Esophagus squamous epithelium (tissue), 5 donors: Measurements from ENCODE around the gene CCNH. TPM values are rescaled to one million over a fixed set of nuclear protein-coding genes. Genes with fewer than 3 reads are reported as not detected.

Source experiments
- DNase-seq: peaks from one replicate; lab custom pipeline; 2025; lab: John Stamatoyannopoulos, UW
- H3K27ac ChIP-seq, 4 donors: fragments of 200-600 bp; sonication (generic); one replicate each; pipeline ENCODE4 v1.5.1; 2016 to 2019; ENCODE audit warnings: mild to moderate bottlenecking in 1 of 4
- H3K27me3 ChIP-seq, 4 donors: fragments of 200-600 bp; sonication (generic); 1 replicate in 3 of 4; 2 replicates in 1 of 4; pipeline versions ENCODE4 v1.5.1 to v1.6.0; 2017 to 2021; ENCODE audit warnings: antibody characterized with exemption in 1 of 4
- H3K36me3 ChIP-seq, 3 donors: fragments of 200-600 bp; sonication (generic); one replicate each; pipeline ENCODE4 v1.5.1; 2016 to 2019
- H3K4me1 ChIP-seq, 3 donors: fragments of 200-600 bp; sonication (generic); one replicate each; pipeline ENCODE4 v1.5.1; 2017 to 2019
- H3K4me3 ChIP-seq, 4 donors: fragments of 200-600 bp; sonication (generic); 1 replicate in 3 of 4; 2 replicates in 1 of 4; pipeline ENCODE4 v1.5.1; 2016 to 2019; ENCODE audit warnings: mild to moderate bottlenecking in 2 of 4, moderate library complexity in 1 of 4
- H3K9me3 ChIP-seq, 3 donors: fragments of 200-600 bp; sonication (generic); one replicate each; pipeline ENCODE4 v1.5.1; 2016 to 2019
- POLR2A ChIP-seq, 4 donors: fragments of 450-650 bp; IDR thresholded peaks; one replicate each; pipeline ENCODE4 v1.6.1; 2017; ENCODE audit warnings: antibody characterized with exemption in 4 of 4, mild to moderate bottlenecking in 4 of 4, moderate library complexity in 3 of 4
- WGBS, 2 donors: methylation state at CpG; one replicate each; pipeline ENCODE4 v1.1.5; 2018; 5-methylcytosine and 5-hydroxymethylcytosine counted together
- intact Hi-C: fragments of 100-400 bp; cut with DNase I; formaldehyde crosslinking; loops from one replicate; pipeline ENCODE4 v1.15.0; 2022
- total RNA-seq, 4 donors: library from RNA; depleted of rRNA; stranded (reverse); fragments of >200 nt; gene quantifications; one replicate each; pipeline ENCODE4 v1.1.0, GENCODE V29; 2016
- TF ChIP-seq, protein P1 (sequence below), 6 experiments: fragments of 450-650 bp in 4 of 6; fragments of 200-600 bp in 2 of 6; sonication (generic) in 2 of 6; IDR thresholded peaks; one replicate each; pipeline ENCODE4 v1.5.1; 2016 to 2019; ENCODE audit warnings: antibody characterized with exemption in 6 of 6, mild to moderate bottlenecking in 4 of 6, moderate library complexity in 4 of 6
- donor health status: DM: yes; HTN: yes; CAD: no.

CCNH gene
- total RNA-seq, 4 donors from 2014 or later: 42.0 to 77.6 (median 54.1) TPM

DNA sequence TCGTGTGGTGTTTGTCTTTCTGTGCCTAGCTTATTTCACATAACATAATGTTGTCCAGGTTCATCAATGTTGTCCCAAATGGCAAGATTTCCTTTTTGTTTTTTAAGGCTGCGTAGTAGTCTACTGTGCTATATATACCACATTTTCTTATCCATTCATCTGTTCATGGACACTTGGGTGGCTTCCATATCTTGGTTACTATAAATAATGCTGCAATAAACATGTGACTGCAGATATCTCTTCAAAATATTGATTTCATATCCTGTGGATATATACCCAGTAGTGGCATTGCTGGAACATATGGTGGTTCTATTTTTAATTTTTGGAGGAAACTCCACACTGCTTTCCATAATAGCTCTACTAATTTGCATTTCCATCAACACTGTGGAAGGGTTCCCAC lies 25.5 kb upstream of the CCNH start:
- Histone ChIP-seq H3K27ac (no peak overlapping the region), H3K9me3 (no peaks in the 10 kb centered on the region), H3K4me3 (no peak overlapping the region), H3K36me3 (no peaks in the 10 kb centered on the region), H3K27me3 (no peaks in the 10 kb centered on the region), H3K4me1 (no peaks in the 10 kb centered on the region)
- no peak for TF ChIP-seq POLR2A (IDR thresholded peaks at IDR 0.05)
- TF ChIP-seq, protein P1, sequence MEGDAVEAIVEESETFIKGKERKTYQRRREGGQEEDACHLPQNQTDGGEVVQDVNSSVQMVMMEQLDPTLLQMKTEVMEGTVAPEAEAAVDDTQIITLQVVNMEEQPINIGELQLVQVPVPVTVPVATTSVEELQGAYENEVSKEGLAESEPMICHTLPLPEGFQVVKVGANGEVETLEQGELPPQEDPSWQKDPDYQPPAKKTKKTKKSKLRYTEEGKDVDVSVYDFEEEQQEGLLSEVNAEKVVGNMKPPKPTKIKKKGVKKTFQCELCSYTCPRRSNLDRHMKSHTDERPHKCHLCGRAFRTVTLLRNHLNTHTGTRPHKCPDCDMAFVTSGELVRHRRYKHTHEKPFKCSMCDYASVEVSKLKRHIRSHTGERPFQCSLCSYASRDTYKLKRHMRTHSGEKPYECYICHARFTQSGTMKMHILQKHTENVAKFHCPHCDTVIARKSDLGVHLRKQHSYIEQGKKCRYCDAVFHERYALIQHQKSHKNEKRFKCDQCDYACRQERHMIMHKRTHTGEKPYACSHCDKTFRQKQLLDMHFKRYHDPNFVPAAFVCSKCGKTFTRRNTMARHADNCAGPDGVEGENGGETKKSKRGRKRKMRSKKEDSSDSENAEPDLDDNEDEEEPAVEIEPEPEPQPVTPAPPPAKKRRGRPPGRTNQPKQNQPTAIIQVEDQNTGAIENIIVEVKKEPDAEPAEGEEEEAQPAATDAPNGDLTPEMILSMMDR (IDR thresholded peaks at IDR 0.05): no peak
- 74 to 79% methylated on average over 2 of the region's 2 CpGs for WGBS, 2 donors
- intact Hi-C loops: no loop called here
- DNase-seq: no peak

DNA sequence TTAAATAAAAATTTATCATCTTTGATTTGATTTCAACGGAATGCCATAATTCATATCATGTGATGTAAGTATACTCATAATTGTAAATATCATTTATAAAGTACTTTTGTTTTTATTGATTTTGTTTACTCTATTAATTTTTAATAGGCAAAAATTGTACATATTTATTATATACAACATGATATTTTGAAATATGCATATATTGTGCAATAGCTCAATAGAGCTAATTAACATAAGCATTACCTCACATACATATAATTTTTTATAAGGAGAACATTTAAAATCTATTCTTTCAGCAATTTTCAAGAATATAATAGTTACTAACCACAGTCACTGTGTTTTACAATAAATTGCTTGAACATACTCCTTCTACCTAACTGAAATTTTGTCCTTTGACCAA lies 25.0 kb upstream of the CCNH start:
- no peak overlapping the region for H3K4me3 ChIP-seq
- intact Hi-C loops: no loop called here
- no peaks in the 10 kb centered on the region for H3K9me3 ChIP-seq
- H3K36me3 ChIP-seq: no peaks in the 10 kb centered on the region
- H3K27ac ChIP-seq: no peak overlapping the region
- H3K27me3 ChIP-seq: no peaks in the 10 kb centered on the region
- no peak for TF ChIP-seq POLR2A (IDR thresholded peaks at IDR 0.05)
- TF ChIP-seq, protein P1 (IDR thresholded peaks at IDR 0.05): no peak
- H3K4me1 ChIP-seq: no peaks in the 10 kb centered on the region
- WGBS, 2 donors: 54 to 76% methylated on average over 1 of the region's 1 CpG
- DNase-seq: no peak

DNA sequence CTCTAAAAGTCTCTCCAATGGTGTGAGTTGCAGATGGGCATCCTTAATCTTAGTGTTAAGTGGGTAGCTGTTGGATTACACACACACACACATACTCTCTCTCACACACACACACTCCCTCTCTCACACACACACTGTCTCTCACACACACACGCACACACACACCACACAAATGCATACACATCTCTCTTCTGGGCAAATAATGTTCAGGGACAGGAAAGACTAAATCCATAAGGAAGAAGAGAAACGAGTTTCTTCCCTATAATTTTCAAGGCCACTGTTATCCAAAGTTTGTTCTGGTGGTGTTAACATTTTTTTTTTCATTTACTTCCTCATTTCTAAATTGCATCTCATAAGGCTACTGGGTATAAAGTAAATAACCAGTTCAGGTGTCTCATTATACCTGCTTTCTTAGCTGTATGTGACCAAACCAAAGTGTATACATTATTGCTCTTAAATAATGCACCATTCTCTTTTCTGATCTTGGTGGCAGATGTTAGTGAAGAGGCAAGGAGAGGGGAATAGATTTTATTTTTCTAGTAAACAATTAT lies 22.5 kb upstream of the CCNH start:
- Histone ChIP-seq H3K4me3 (no peak overlapping the region), H3K36me3 (no peaks in the 10 kb centered on the region), H3K4me1 (no peaks in the 10 kb centered on the region), H3K27ac (no peak overlapping the region), H3K9me3 (no peaks in the 10 kb centered on the region), H3K27me3 (no peaks in the 10 kb centered on the region)
- intact Hi-C loops: no loop called here
- WGBS, 2 donors: 46 to 62% methylated on average over 2 of the region's 2 CpGs
- TF ChIP-seq, protein P1 (IDR thresholded peaks at IDR 0.05): no peak
- no peak for TF ChIP-seq POLR2A (IDR thresholded peaks at IDR 0.05)
- no peak for DNase-seq

DNA sequence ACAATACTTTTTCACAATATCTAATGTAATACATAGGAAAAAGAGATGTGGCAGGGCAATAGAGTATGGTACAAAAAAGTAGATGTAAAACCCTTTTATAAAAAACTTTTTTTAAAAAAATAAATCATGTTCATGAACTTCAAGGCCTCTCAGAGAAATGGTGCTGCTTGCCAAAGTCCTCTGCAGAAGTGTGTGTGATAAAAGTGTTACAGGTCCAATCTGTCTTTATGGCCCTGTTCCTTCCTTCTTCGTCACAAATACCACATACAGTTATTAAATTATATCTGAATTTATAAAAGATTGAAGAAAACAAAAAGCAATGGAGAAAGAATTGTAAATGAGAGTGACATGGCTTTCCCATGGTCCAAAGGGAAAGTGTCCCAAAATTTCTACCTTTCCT lies 21.7 kb upstream of the CCNH start:
- no peak for DNase-seq
- intact Hi-C loops: no loop called here
- WGBS, 2 donors: 76 to 85% methylated on average over 1 of the region's 1 CpG
- Histone ChIP-seq H3K4me3 (no peak overlapping the region), H3K4me1 (no peaks in the 10 kb centered on the region), H3K9me3 (no peaks in the 10 kb centered on the region), H3K27me3 (no peaks in the 10 kb centered on the region), H3K27ac (no peak overlapping the region), H3K36me3 (no peaks in the 10 kb centered on the region)
- TF ChIP-seq, protein P1 (IDR thresholded peaks at IDR 0.05): no peak
- TF ChIP-seq POLR2A (IDR thresholded peaks at IDR 0.05): no peak

DNA sequence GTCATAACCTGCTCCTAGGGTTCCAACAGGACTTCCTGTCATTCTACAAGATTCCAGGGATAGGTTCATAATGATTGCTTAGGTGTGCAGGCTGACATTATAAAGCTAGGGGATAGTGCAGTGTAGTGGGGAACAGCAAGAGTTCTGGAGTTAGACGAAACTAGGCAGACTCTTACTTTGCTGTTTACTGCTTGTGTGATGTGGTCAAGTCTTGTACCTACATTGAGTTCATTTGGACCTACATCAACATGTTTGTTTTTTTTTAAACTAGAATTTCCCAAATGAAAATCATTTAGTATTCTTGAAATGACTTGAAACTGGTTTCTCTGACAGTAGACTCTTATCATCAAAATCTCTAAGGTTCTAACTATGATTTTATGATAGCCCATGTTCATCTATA lies 21.2 kb upstream of the CCNH start:
- H3K27ac ChIP-seq: no peak overlapping the region
- H3K27me3 ChIP-seq: no peaks in the 10 kb centered on the region
- TF ChIP-seq, protein P1 (IDR thresholded peaks at IDR 0.05): no peak
- TF ChIP-seq POLR2A (IDR thresholded peaks at IDR 0.05): no peak
- no peak overlapping the region for H3K4me3 ChIP-seq
- intact Hi-C loops: no loop called here
- 50 to 58% methylated on average over 1 of the region's 1 CpG for WGBS, 2 donors
- H3K4me1 ChIP-seq: no peaks in the 10 kb centered on the region
- H3K36me3 ChIP-seq: no peaks in the 10 kb centered on the region
- no peaks in the 10 kb centered on the region for H3K9me3 ChIP-seq
- no peak for DNase-seq
